HCT116 (cell line): ENCODE data around the gene MYDGF. TPM values are rescaled to one million over a fixed set of nuclear protein-coding genes. Genes with fewer than 3 reads are reported as not detected.

Source experiments
- ATAC-seq: fragments of 200-7000 bp; cut with Tn5 transposase; 2 replicates; pipeline ENCODE4 v1.9.1; 2020; ENCODE audit warnings: mild to moderate bottlenecking, moderate library complexity
- BruUV-seq: library from RNA; stranded (reverse); fragments of 400-500 nt; replicated peaks from 2 replicates; lab custom pipeline; 2021; lab: Mats Ljungman, UMichigan
- CTCF ChIA-PET: fragments of 300-600 bp; sonication (Branson Sonifier 250); formaldehyde crosslinking; loops from one replicate; lab custom pipeline; 2021; ENCODE audit warnings: antibody characterized with exemption; lab: Charles Lee
- POLR2A ChIA-PET: fragments of 300-600, 350-600 bp; sonication (Branson Sonifier 250); formaldehyde crosslinking; loops from one replicate; lab custom pipeline; 2021; ENCODE audit warnings: antibody characterized with exemption; lab: Charles Lee
- RAD21 ChIA-PET, 2 experiments: fragments of 300-600 bp; sonication (Branson Sonifier 250); formaldehyde crosslinking; loops; one replicate each; lab custom pipeline; 2023; ENCODE audit warnings: low total read pairs in 2 of 2; ENCODE audit not compliant: uncharacterized antibody in 2 of 2, unreplicated experiment in 2 of 2, low non-redundant PET in 1 of 2; lab: Charles Lee
- DNase-seq: peaks from one replicate; pipeline ENCODE4 v3.0.0-alpha.2; 2010; ENCODE audit warnings: low read depth, low spot score
- H2AFZ ChIP-seq: fragments of 200-600 bp; shearing (Covaris generic), sonication (generic); 2 replicates; pipeline ENCODE4 v1.6.1; 2017; ENCODE audit warnings: low read depth, mixed run types, mixed read lengths, antibody characterized with exemption, low read length; ENCODE audit not compliant: poor library complexity, severe bottlenecking
- H3K27ac ChIP-seq: 2 replicates; pipeline ENCODE4 v1.5.1; 2012; ENCODE audit warnings: low read depth, low read length
- H3K27me3 ChIP-seq: fragments of 200-600 bp; sonication (generic); 2 replicates; pipeline ENCODE4 v1.6.1; 2016; ENCODE audit warnings: mixed run types, low read length, mixed read lengths; ENCODE audit not compliant: insufficient read depth
- H3K36me3 ChIP-seq, 2 experiments: fragments of 200-500 bp in 1 of 2; fragments of 200-600 bp in 1 of 2; sonication (Bioruptor generic) in 1 of 2; sonication (generic) in 1 of 2; 2 replicates each; pipeline versions ENCODE4 v1.5.1 to v1.6.1; 2014 to 2016; ENCODE audit warnings: low read length in 2 of 2, inconsistent platforms in 1 of 2, mixed read lengths in 1 of 2, mixed run types in 1 of 2; ENCODE audit not compliant: insufficient read depth in 2 of 2, control insufficient read depth in 1 of 2
- H3K4me1 ChIP-seq, 2 experiments: fragments of 200-600 bp in 1 of 2; sonication (generic) in 1 of 2; 2 replicates each; pipeline versions ENCODE4 v1.5.1 to v1.6.1; 2012 to 2017; ENCODE audit warnings: low read length in 2 of 2, inconsistent platforms in 1 of 2, mild to moderate bottlenecking in 1 of 2, mixed read lengths in 1 of 2, mixed run types in 1 of 2, moderate library complexity in 1 of 2; ENCODE audit not compliant: insufficient read depth in 2 of 2, control insufficient read depth in 1 of 2
- H3K4me2 ChIP-seq: fragments of 200-600 bp; sonication (generic); 2 replicates; pipeline ENCODE4 v1.6.1; 2017; ENCODE audit warnings: mixed run types, low read length, mixed read lengths
- H3K4me3 ChIP-seq, 2 experiments: fragments of 200-600 bp in 1 of 2; sonication (generic) in 1 of 2; replicated peaks in 1 of 2; 2 replicates each; pipeline ENCODE4 v1.5.1; 2011 to 2016; ENCODE audit warnings: low read length in 2 of 2, control low read depth in 1 of 2, low read depth in 1 of 2, mild to moderate bottlenecking in 1 of 2, mixed read lengths in 1 of 2, mixed run types in 1 of 2
- H3K79me2 ChIP-seq: fragments of 200-600 bp; sonication (generic); 2 replicates; pipeline ENCODE4 v1.6.1; 2017; ENCODE audit warnings: mild to moderate bottlenecking, mixed run types, low read length, moderate library complexity, mixed read lengths; ENCODE audit not compliant: insufficient read depth
- H3K9ac ChIP-seq: fragments of 200-600 bp; sonication (generic); 2 replicates; pipeline ENCODE4 v1.6.1; 2016; ENCODE audit warnings: low read length, mixed read lengths
- H3K9me2 ChIP-seq: fragments of 200-600 bp; sonication (generic), shearing (Covaris generic); 2 replicates; pipeline ENCODE4 v1.6.1; 2017; ENCODE audit warnings: mixed run types, mild to moderate bottlenecking, moderate library complexity; ENCODE audit not compliant: insufficient read depth
- H3K9me3 ChIP-seq, 2 experiments: fragments of 200-500 bp in 1 of 2; fragments of 200-600 bp in 1 of 2; sonication (Bioruptor generic) in 1 of 2; sonication (generic) in 1 of 2; 2 replicates each; pipeline ENCODE4 v1.6.1; 2014 to 2017; ENCODE audit warnings: low read length in 2 of 2, mixed read lengths in 2 of 2, inconsistent platforms in 1 of 2, low read depth in 1 of 2, mild to moderate bottlenecking in 1 of 2, mixed run types in 1 of 2, moderate library complexity in 1 of 2; ENCODE audit not compliant: control insufficient read depth in 1 of 2, insufficient read depth in 1 of 2
- H4K20me1 ChIP-seq: fragments of 200-600 bp; sonication (generic), shearing (Covaris generic); 2 replicates; pipeline ENCODE4 v1.6.1; 2017; ENCODE audit warnings: mixed run types, mild to moderate bottlenecking, moderate library complexity; ENCODE audit not compliant: insufficient read depth
- ATF3 ChIP-seq: IDR thresholded peaks from 2 replicates; pipeline ENCODE4 v1.6.1; 2012
- CEBPB ChIP-seq: IDR thresholded peaks from 2 replicates; pipeline ENCODE4 v1.6.1; 2012; ENCODE audit warnings: low read depth
- ELF1 ChIP-seq: IDR thresholded peaks from 2 replicates; pipeline ENCODE4 v1.6.1; 2012; ENCODE audit warnings: low read depth, borderline replicate concordance
- RAD21 ChIP-seq: IDR thresholded peaks from 2 replicates; pipeline ENCODE4 v1.6.1; 2012; ENCODE audit warnings: low read depth, mild to moderate bottlenecking
- SIN3A ChIP-seq: IDR thresholded peaks from 2 replicates; pipeline ENCODE4 v1.6.1; 2012; ENCODE audit warnings: low read depth
- TCF7L2 ChIP-seq: IDR thresholded peaks from 2 replicates; pipeline ENCODE4 v1.7.0; 2011; ENCODE audit warnings: borderline replicate concordance, inconsistent platforms; ENCODE audit not compliant: insufficient read depth, insufficient read length; ENCODE audit errors: extremely low read depth
- YY1 ChIP-seq: IDR thresholded peaks from 2 replicates; pipeline ENCODE4 v1.6.1; 2011; ENCODE audit warnings: low read length, low read depth, moderate library complexity, mild to moderate bottlenecking; ENCODE audit not compliant: insufficient replicate concordance; ENCODE audit errors: extremely low read depth
- intact Hi-C: fragments of 100-400 bp; cut with micrococcal nuclease; formaldehyde crosslinking; loops from 2 replicates; pipeline ENCODE4 v1.10.0; 2022
- total RNA-seq: library from RNA; stranded (reverse); gene quantifications from one replicate; pipeline ENCODE4 v1.2.1, GENCODE V29; 2021; ENCODE audit not compliant: unreplicated experiment
- TF ChIP-seq, protein P1 (sequence below): IDR thresholded peaks from 2 replicates; pipeline ENCODE4 v1.6.1; 2012; ENCODE audit warnings: low read depth

MYDGF gene
- total RNA-seq, 1 experiment from 2014 or later: 110 TPM

DNA sequence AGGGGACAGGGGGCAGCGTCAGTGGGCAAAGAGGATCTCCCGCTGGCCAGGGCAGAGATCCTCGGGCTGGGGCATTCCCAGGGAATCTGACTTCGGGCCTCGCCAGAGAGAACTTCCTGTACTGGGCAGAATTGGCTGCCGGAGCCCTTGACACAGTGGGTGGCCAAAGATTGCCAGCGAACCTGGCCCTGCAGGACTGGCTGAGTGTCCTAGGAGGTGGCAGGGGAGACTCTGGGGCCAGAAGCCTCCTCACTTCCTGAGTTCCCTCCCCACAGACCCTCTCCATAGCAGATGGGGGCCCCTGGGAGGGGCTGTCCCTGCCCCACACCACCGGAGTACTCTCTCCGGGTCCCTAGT lies 34.2 kb upstream of the MYDGF start:
- Histone ChIP-seq H3K27me3 (no peaks in the 10 kb centered on the region), H3K27ac (no peak overlapping the region), H3K4me1 (peaks cover 0 to 5% of the 10 kb centered on the region in 2 experiments; a peak in 1 of 4 replicates), H3K9me2 (no peaks in the 10 kb centered on the region), H2AFZ (no peak overlapping the region), H3K79me2 (0 out of 2 replicates have a peak, but pooled peaks cover 3% of the 10 kb centered on the region), H3K4me3 (no peak overlapping the region), H4K20me1 (no peaks in the 10 kb centered on the region), H3K9me3 (no peaks in the 10 kb centered on the region), H3K36me3 (peaks cover 12 to 56% of the 10 kb centered on the region in 2 experiments), H3K4me2 (no peak overlapping the region), H3K9ac (no peak overlapping the region)
- intact Hi-C loops: no loop called here
- DNase-seq: no peak
- CTCF ChIA-PET: no interaction called here
- BruUV-seq: no TSS peak
- POLR2A ChIA-PET: no interaction called here
- no peak for TF ChIP-seq SIN3A
- TF ChIP-seq RAD21: no peak
- TF ChIP-seq, protein P1, sequence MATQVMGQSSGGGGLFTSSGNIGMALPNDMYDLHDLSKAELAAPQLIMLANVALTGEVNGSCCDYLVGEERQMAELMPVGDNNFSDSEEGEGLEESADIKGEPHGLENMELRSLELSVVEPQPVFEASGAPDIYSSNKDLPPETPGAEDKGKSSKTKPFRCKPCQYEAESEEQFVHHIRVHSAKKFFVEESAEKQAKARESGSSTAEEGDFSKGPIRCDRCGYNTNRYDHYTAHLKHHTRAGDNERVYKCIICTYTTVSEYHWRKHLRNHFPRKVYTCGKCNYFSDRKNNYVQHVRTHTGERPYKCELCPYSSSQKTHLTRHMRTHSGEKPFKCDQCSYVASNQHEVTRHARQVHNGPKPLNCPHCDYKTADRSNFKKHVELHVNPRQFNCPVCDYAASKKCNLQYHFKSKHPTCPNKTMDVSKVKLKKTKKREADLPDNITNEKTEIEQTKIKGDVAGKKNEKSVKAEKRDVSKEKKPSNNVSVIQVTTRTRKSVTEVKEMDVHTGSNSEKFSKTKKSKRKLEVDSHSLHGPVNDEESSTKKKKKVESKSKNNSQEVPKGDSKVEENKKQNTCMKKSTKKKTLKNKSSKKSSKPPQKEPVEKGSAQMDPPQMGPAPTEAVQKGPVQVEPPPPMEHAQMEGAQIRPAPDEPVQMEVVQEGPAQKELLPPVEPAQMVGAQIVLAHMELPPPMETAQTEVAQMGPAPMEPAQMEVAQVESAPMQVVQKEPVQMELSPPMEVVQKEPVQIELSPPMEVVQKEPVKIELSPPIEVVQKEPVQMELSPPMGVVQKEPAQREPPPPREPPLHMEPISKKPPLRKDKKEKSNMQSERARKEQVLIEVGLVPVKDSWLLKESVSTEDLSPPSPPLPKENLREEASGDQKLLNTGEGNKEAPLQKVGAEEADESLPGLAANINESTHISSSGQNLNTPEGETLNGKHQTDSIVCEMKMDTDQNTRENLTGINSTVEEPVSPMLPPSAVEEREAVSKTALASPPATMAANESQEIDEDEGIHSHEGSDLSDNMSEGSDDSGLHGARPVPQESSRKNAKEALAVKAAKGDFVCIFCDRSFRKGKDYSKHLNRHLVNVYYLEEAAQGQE: no peak
- TF ChIP-seq TCF7L2: no peak
- TF ChIP-seq CEBPB: no peak
- no peak for TF ChIP-seq ELF1
- TF ChIP-seq YY1: no peak
- no peak for TF ChIP-seq ATF3
- RAD21 ChIA-PET: no interaction called here
- ATAC-seq: no peak
